K562 (cell line): ENCODE results near the gene TCF25. TPM values are rescaled to one million over a fixed set of nuclear protein-coding genes. Genes with fewer than 3 reads are reported as not detected.

ENCODE experiments used
- E2F5 ChIP-seq: sonication (generic); formaldehyde crosslinking; IDR thresholded peaks from 2 replicates; pipeline ENCODE4 v1.8.0; 2022; ENCODE audit warnings: mild to moderate bottlenecking, missing genetic modification reagents
- ETV6 ChIP-seq, 3 experiments: fragments of 150-350 bp in 1 of 3; sonication (generic) in 1 of 3; formaldehyde crosslinking in 1 of 3; IDR thresholded peaks; 2 replicates each; pipeline versions ENCODE4 v1.6.1 to v1.8.0; 2014 to 2022; ENCODE audit warnings: borderline replicate concordance in 2 of 3, low read depth in 2 of 3, antibody characterized with exemption in 1 of 3, low read length in 1 of 3, mild to moderate bottlenecking in 1 of 3, missing genetic modification reagents in 1 of 3
- LARP7 ChIP-seq: fragments of 450-650 bp; IDR thresholded peaks from 2 replicates; pipeline ENCODE4 v1.6.1; 2016
- MECOM ChIP-seq: fragments of 250-450 bp; sonication (Bioruptor Pico); IDR thresholded peaks from 2 replicates; pipeline ENCODE4 v1.8.0; 2022; ENCODE audit warnings: inconsistent platforms
- NFIX ChIP-seq: fragments of 250-450 bp; sonication (Bioruptor Pico); IDR thresholded peaks from 2 replicates; pipeline ENCODE4 v1.4.0; 2020; ENCODE audit warnings: low read depth, mild to moderate bottlenecking, moderate library complexity
- SAFB2 ChIP-seq: fragments of 200-400 bp; formaldehyde crosslinking; IDR thresholded peaks from 2 replicates; pipeline ENCODE4 v1.6.1; 2018; ENCODE audit warnings: borderline replicate concordance, low read length, low read depth, moderate library complexity; ENCODE audit not compliant: severe bottlenecking
- SMC3 ChIP-seq: conservative IDR thresholded peaks from 2 replicates; pipeline ENCODE4 v1.6.1; 2011; ENCODE audit warnings: low read depth, low read length, improper control_type of control experiment; ENCODE audit not compliant: insufficient read depth
- ZFP30 ChIP-seq: fragments of 250-450 bp; sonication (Bioruptor Pico); IDR thresholded peaks from 2 replicates; pipeline ENCODE4 v1.8.0; 2022; ENCODE audit warnings: moderate library complexity, mild to moderate bottlenecking, inconsistent platforms, borderline replicate concordance
- ZNF124 ChIP-seq: sonication (generic); formaldehyde crosslinking; IDR thresholded peaks from 2 replicates; pipeline ENCODE4 v1.8.1; 2022; ENCODE audit warnings: missing genetic modification reagents
- ZNF436 ChIP-seq: fragments of 250-450, 450-650 bp; sonication (Bioruptor Pico); formaldehyde crosslinking; IDR thresholded peaks from 2 replicates; pipeline ENCODE4 v1.7.0; 2020; ENCODE audit warnings: mild to moderate bottlenecking
- ZNF507 ChIP-seq: conservative IDR thresholded peaks from 2 replicates; pipeline ENCODE4 v1.6.1; 2017; ENCODE audit warnings: missing genetic modification characterization, missing compliant biosample characterization
- polyA plus RNA-seq, 8 experiments: library from polyadenylated mRNA; depleted of rRNA in 4 of 8; stranded (reverse) in 5 of 8; unstranded in 3 of 8; fragments of >200 nt; fragmentation: Nextera tagmentation in 2 of 8; fragmentation: Illumina TruSeq in 1 of 8; extraction: Ambion mirVana in 2 of 8; extraction: Trizol in 1 of 8; gene quantifications; 2 replicates each; pipeline versions ENCODE4 v1.2.1 to v1.2.3, GENCODE V29; 2011 to 2014; ENCODE audit warnings: inconsistent platforms in 1 of 8, missing spikeins in 1 of 8
- total RNA-seq, 7 experiments: library from RNA; depleted of rRNA in 6 of 7; stranded (reverse); fragments of >200 nt in 6 of 7; fragmentation: Illumina TruSeq in 2 of 7; extraction: Trizol in 2 of 7; gene quantifications; 2 replicates each; pipeline versions ENCODE4 v1.2.1 to v1.2.3, GENCODE V29; 2011 to 2021; ENCODE audit warnings: low replicate concordance in 1 of 7
- TF ChIP-seq, protein P1 (sequence below): fragments of 450-650 bp; formaldehyde crosslinking; IDR thresholded peaks from 2 replicates; pipeline ENCODE4 v1.4.0; 2020; ENCODE audit warnings: mild to moderate bottlenecking, moderate library complexity
- TF ChIP-seq, protein P2 (sequence below): sonication (generic); IDR thresholded peaks from 2 replicates; pipeline ENCODE4 v1.6.1; 2016
- TF ChIP-seq, protein P3 (sequence below), 2 experiments: fragments of 450-650 bp; formaldehyde crosslinking in 1 of 2; IDR thresholded peaks; 2 replicates each; pipeline versions ENCODE4 v1.4.0 to v1.6.1; 2014 to 2020; ENCODE audit warnings: mild to moderate bottlenecking in 2 of 2, borderline replicate concordance in 1 of 2, low read depth in 1 of 2

TCF25 gene
- total and polyA plus RNA-seq, 9 of the 15 experiments (the other 6 are each of a cell fraction or from before 2014, with no cell fraction given) = 9.0 to 154 (median 83.8) TPM

DNA sequence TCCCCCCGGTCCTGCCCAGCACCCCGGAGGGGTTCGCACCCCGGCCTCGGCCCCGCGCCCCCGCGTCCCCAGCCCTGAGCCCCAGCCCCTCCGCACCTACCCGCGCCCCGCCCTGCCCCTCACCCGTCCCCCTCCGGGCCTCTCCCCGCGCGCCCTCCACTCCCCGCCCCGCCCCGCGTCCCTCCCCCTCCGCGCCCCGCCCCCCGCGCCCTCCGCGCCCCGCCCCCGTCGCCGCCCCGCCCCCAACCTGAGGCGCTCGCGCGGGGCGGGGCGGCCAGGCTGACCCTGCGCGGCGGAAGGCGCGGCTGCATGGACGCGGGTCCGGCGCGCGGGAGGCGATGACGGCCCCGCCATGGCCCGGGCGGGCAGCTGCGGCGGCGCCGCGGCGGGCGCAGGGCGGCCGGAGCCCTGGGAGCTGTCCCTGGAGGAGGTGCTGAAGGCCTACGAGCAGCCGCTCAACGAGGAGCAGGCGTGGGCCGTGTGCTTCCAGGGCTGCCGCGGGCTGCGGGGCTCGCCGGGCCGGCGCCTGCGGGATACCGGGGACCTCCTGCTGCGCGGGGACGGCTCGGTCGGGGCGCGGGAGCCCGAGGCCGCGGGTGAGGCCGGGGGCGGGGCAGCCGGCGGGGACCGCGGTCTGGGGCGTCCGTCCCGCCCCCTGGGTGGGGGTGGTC is 45.1 kb upstream of the TCF25 start, which contains the start of gene SPIRE2 (continued):
- TF ChIP-seq, protein P1, sequence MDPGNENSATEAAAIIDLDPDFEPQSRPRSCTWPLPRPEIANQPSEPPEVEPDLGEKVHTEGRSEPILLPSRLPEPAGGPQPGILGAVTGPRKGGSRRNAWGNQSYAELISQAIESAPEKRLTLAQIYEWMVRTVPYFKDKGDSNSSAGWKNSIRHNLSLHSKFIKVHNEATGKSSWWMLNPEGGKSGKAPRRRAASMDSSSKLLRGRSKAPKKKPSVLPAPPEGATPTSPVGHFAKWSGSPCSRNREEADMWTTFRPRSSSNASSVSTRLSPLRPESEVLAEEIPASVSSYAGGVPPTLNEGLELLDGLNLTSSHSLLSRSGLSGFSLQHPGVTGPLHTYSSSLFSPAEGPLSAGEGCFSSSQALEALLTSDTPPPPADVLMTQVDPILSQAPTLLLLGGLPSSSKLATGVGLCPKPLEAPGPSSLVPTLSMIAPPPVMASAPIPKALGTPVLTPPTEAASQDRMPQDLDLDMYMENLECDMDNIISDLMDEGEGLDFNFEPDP (CRISPR knock-in tag) = no peak
- no peak for TF ChIP-seq ETV6 (IDR thresholded peaks at IDR 0.05; ENCODE audit: borderline replicate concordance in 1 of 2, low read depth in 2 of 2, low read length in 1 of 2)
- TF ChIP-seq ETV6 (CRISPR knock-in tag; IDR thresholded peaks at IDR 0.05; ENCODE audit: borderline replicate concordance) = no peak
- TF ChIP-seq NFIX = no peak
- no peak for TF ChIP-seq LARP7
- TF ChIP-seq, protein P2, sequence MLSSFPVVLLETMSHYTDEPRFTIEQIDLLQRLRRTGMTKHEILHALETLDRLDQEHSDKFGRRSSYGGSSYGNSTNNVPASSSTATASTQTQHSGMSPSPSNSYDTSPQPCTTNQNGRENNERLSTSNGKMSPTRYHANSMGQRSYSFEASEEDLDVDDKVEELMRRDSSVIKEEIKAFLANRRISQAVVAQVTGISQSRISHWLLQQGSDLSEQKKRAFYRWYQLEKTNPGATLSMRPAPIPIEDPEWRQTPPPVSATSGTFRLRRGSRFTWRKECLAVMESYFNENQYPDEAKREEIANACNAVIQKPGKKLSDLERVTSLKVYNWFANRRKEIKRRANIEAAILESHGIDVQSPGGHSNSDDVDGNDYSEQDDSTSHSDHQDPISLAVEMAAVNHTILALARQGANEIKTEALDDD = no peak
- TF ChIP-seq ZFP30 = no peak
- no peak for TF ChIP-seq SMC3
- TF ChIP-seq SAFB2 = no peak
- TF ChIP-seq ZNF436 = no peak
- TF ChIP-seq MECOM (CRISPR knock-in tag) = no peak
- TF ChIP-seq, protein P3, sequence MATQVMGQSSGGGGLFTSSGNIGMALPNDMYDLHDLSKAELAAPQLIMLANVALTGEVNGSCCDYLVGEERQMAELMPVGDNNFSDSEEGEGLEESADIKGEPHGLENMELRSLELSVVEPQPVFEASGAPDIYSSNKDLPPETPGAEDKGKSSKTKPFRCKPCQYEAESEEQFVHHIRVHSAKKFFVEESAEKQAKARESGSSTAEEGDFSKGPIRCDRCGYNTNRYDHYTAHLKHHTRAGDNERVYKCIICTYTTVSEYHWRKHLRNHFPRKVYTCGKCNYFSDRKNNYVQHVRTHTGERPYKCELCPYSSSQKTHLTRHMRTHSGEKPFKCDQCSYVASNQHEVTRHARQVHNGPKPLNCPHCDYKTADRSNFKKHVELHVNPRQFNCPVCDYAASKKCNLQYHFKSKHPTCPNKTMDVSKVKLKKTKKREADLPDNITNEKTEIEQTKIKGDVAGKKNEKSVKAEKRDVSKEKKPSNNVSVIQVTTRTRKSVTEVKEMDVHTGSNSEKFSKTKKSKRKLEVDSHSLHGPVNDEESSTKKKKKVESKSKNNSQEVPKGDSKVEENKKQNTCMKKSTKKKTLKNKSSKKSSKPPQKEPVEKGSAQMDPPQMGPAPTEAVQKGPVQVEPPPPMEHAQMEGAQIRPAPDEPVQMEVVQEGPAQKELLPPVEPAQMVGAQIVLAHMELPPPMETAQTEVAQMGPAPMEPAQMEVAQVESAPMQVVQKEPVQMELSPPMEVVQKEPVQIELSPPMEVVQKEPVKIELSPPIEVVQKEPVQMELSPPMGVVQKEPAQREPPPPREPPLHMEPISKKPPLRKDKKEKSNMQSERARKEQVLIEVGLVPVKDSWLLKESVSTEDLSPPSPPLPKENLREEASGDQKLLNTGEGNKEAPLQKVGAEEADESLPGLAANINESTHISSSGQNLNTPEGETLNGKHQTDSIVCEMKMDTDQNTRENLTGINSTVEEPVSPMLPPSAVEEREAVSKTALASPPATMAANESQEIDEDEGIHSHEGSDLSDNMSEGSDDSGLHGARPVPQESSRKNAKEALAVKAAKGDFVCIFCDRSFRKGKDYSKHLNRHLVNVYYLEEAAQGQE (IDR thresholded peaks at IDR 0.05; ENCODE audit: borderline replicate concordance) = peak; percentile 99
- TF ChIP-seq, protein P3 (CRISPR knock-in tag; IDR thresholded peaks at IDR 0.05; ENCODE audit: low read depth) = peak; percentile 99
- no peak for TF ChIP-seq ZNF507 (tag)
- no peak for TF ChIP-seq ZNF124
- no peak for TF ChIP-seq E2F5 (CRISPR knock-in tag)
